RPMI8226 (cell line): ENCODE measurements around the gene SRP9.

Source experiments
- DNase-seq: peaks from one replicate; pipeline ENCODE4 v3.0.0-alpha.2; 2015

SRP9 gene

GRCh38 chr1:225777583-225778336, at the start of gene SRP9:
SRP9 (plus strand) TSS chr1:225777826; CDS start chr1:225777941, 115 bp downstream.
- peak; percentile 100 for DNase-seq

GRCh38 chr1:225731491-225731890, 46.1 kb upstream of the SRP9 start:
- no peak for DNase-seq

- DNase-seq, result no peak
Measured at GRCh38 chr1:225733254-225733653, 44.4 kb upstream of the SRP9 start.

GRCh38 chr1:225735252-225736149, 42.1 kb upstream of the SRP9 start:
- no peak for DNase-seq

- DNase-seq, result no peak
Measured at GRCh38 chr1:225736437-225737098, 41.1 kb upstream of the SRP9 start.

GRCh38 chr1:225737161-225737560, 40.5 kb upstream of the SRP9 start:
- no peak for DNase-seq

GRCh38 chr1:225737866-225738265, 39.8 kb upstream of the SRP9 start:
- no peak for DNase-seq

GRCh38 chr1:225738763-225739162, 38.9 kb upstream of the SRP9 start:
- DNase-seq, result no peak

GRCh38 chr1:225739542-225740107, 38.0 kb upstream of the SRP9 start:
- no peak for DNase-seq

GRCh38 chr1:225744745-225745144, 32.9 kb upstream of the SRP9 start:
- DNase-seq, result no peak

GRCh38 chr1:225745273-225745672, 32.4 kb upstream of the SRP9 start:
- no peak for DNase-seq

GRCh38 chr1:225746361-225747179, 31.1 kb upstream of the SRP9 start:
- no peak for DNase-seq

GRCh38 chr1:225747566-225747965, 30.1 kb upstream of the SRP9 start:
- DNase-seq, result no peak

GRCh38 chr1:225748529-225748928, 29.1 kb upstream of the SRP9 start:
- no peak for DNase-seq

- DNase-seq, result no peak
Measured at GRCh38 chr1:225749706-225750105, 27.9 kb upstream of the SRP9 start.

GRCh38 chr1:225750420-225750819, 27.2 kb upstream of the SRP9 start:
- no peak for DNase-seq

GRCh38 chr1:225750875-225751824, 26.5 kb upstream of the SRP9 start:
- DNase-seq, result no peak

- DNase-seq, result no peak
Measured at GRCh38 chr1:225752245-225752644, 25.4 kb upstream of the SRP9 start.

GRCh38 chr1:225754940-225755641, 22.5 kb upstream of the SRP9 start:
- peak; percentile 55 for DNase-seq

GRCh38 chr1:225755671-225756319, 21.8 kb upstream of the SRP9 start:
- DNase-seq, result no peak
